Heart left ventricle (tissue), 16 donors: ENCODE results near the gene LYZL6. TPM values are rescaled to one million over a fixed set of nuclear protein-coding genes. Genes with fewer than 3 reads are reported as not detected.

ENCODE experiments used
- ATAC-seq, 4 donors: fragments of 200-7000 bp; cut with Tn5 transposase; one replicate each; pipeline ENCODE4 v1.9.1; 2020 to 2022; ENCODE audit warnings: moderate library complexity in 4 of 4, mild to moderate bottlenecking in 3 of 4, moderate number of reproducible peaks in 1 of 4
- DNase-seq, 5 donors: peaks; one replicate each; pipeline ENCODE4 v3.0.0-alpha.2; 2020
- H3K27ac ChIP-seq, 12 donors: fragments of 200-600 bp; sonication (generic) in 4 of 12; one replicate each; pipeline versions ENCODE4 v1.5.0 to v1.8.0; 2016 to 2022; ENCODE audit warnings: mild to moderate bottlenecking in 2 of 12
- H3K27me3 ChIP-seq, 9 donors: fragments of 200-600 bp; sonication (generic) in 2 of 9; one replicate each; pipeline versions ENCODE4 v1.5.1 to v1.8.0; 2016 to 2022; ENCODE audit warnings: mild to moderate bottlenecking in 3 of 9
- H3K36me3 ChIP-seq, 9 donors: fragments of 200-600 bp; sonication (generic) in 2 of 9; one replicate each; pipeline versions ENCODE4 v1.5.0 to v1.8.0; 2018 to 2022; ENCODE audit warnings: mild to moderate bottlenecking in 2 of 9
- H3K4me1 ChIP-seq, 12 donors: fragments of 200-600 bp; sonication (generic) in 4 of 12; one replicate each; pipeline versions ENCODE4 v1.5.0 to v1.8.0; 2016 to 2022; ENCODE audit warnings: mild to moderate bottlenecking in 3 of 12
- H3K4me3 ChIP-seq, 12 donors: fragments of 200-600 bp; sonication (generic) in 4 of 12; one replicate each; pipeline versions ENCODE4 v1.5.0 to v1.8.0; 2017 to 2022; ENCODE audit warnings: mild to moderate bottlenecking in 9 of 12, moderate library complexity in 4 of 12
- H3K9me3 ChIP-seq, 12 donors: fragments of 200-600 bp; sonication (generic) in 4 of 12; one replicate each; pipeline versions ENCODE4 v1.5.0 to v1.8.0; 2016 to 2022; ENCODE audit warnings: mild to moderate bottlenecking in 1 of 12
- POLR2A ChIP-seq, 2 donors: fragments of 450-650 bp; IDR thresholded peaks; one replicate each; pipeline ENCODE4 v1.6.1; 2017; ENCODE audit warnings: antibody characterized with exemption in 2 of 2, mild to moderate bottlenecking in 2 of 2, moderate library complexity in 2 of 2
- WGBS, 4 donors: extraction: QIAGEN DNeasy Blood & Tissue Kit in 2 of 4; methylation state at CpG; one replicate each; pipeline versions ENCODE4 v1.1.5 to v1.1.7; 2013 to 2018; 5-methylcytosine and 5-hydroxymethylcytosine counted together
- intact Hi-C, 10 donors: fragments of 100-400 bp; cut with DNase I; formaldehyde crosslinking; loops; one replicate each; pipeline versions ENCODE4 v1.11.1 to v1.14.2; 2022
- polyA plus RNA-seq, 2 donors: library from polyadenylated mRNA; stranded (reverse); fragments of 200-250 nt; gene quantifications; one replicate each; pipeline ENCODE4 v1.2.3, GENCODE V29; 2013
- total RNA-seq, 9 donors: library from RNA; depleted of rRNA in 2 of 9; stranded (reverse); fragments of >200 nt in 2 of 9; fragmentation: NEBNext Ultra II Directional in 3 of 9; extraction: Animal tissue kit (Norgen Biotek cat#: 25700) in 3 of 9; gene quantifications; one replicate each; pipeline versions ENCODE4 v1.1.0 to v1.2.4, GENCODE V29; 2016 to 2023
- TF ChIP-seq, protein P1 (sequence below), 12 donors: fragments of 200-600 bp; sonication (generic) in 4 of 12; IDR thresholded peaks; one replicate each; pipeline versions ENCODE4 v1.5.0 to v1.8.0; 2018 to 2022; ENCODE audit warnings: antibody characterized with exemption in 12 of 12, mild to moderate bottlenecking in 5 of 12
- donor health status: ischemic (EF 13 %, LVEDD 7.1; RV severe dilation, severe dysfunction).
- donor health status: healthy with polysubstance abuse.
- donor health status: DM: no; HTN: yes; CAD: no.
- donor health status: DM: no; HTN: no; CAD: no.
- donor health status: ischemic (EF 25% LVEDD 6.9; RV normal size, moderate dysfunction).
- donor health status: ischemic (EF 25% LVEDD 5.7; RV mildly dilated, moderate dysfunction).
- donor health status: healthy.
- donor health status: DM: yes; HTN: yes; CAD: no.
- donor health status: ischemic (EF 35%, LVEDD 5.7; RV mildly dilated, moderate dysfunction).
- donor health status: nonischemic (EF 11% LVEDD 7.7; RV severe dilation, severe dysfunction).
- donor health status: DM: yes; HTN: yes; CAD: no.
- donor health status: PGD.
- donor health status: ischemic (EF 29% LVEDD 5.4; RV normal size, mild dysfunction).
- donor health status: nonischemic (EF 23%, LVEDD 6.1; RV moderate dilation, normal function).

Gene LYZL6
- total and polyA plus RNA-seq, 11 donors: not detected

DNA sequence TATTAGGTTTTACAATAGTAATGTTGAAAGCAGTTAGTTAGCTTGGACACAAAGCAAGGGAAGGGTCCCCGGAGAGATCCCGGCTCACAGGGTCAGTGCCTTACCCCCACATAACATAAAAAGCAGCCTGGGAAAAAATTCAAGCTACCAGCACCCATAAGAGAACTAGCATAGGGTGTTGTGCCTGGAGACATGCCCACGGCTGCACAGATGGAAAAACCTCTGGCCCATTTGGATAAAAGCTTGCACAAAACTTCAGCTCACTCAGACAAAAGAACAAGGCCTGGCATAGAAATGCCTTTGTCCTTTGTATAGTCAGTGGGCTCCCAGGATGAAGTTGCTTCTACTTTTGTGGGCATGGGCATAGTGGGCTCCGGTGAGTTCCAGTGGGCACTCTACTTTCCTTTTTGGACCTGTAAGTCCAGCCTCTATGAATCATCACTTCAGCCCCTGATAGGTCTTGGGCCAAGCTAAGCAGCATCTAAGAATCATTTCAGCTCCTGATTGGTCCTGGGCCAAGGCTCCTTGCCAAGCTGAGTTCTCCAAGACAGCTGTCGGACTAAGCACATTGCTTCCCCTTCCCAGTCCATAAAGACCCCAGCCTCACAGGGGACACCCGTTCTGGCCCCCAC, 11.6 kb downstream of the LYZL6 start:
- peaks cover 0 to 31% (median 13%) of the 10 kb centered on the region in 12 donors for H3K4me1 ChIP-seq
- intact Hi-C loops: no loop called here
- TF ChIP-seq, protein P1, sequence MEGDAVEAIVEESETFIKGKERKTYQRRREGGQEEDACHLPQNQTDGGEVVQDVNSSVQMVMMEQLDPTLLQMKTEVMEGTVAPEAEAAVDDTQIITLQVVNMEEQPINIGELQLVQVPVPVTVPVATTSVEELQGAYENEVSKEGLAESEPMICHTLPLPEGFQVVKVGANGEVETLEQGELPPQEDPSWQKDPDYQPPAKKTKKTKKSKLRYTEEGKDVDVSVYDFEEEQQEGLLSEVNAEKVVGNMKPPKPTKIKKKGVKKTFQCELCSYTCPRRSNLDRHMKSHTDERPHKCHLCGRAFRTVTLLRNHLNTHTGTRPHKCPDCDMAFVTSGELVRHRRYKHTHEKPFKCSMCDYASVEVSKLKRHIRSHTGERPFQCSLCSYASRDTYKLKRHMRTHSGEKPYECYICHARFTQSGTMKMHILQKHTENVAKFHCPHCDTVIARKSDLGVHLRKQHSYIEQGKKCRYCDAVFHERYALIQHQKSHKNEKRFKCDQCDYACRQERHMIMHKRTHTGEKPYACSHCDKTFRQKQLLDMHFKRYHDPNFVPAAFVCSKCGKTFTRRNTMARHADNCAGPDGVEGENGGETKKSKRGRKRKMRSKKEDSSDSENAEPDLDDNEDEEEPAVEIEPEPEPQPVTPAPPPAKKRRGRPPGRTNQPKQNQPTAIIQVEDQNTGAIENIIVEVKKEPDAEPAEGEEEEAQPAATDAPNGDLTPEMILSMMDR (IDR thresholded peaks at IDR 0.05): no peak
- no peak for TF ChIP-seq POLR2A (IDR thresholded peaks at IDR 0.05)
- H3K27ac ChIP-seq: no peak overlapping the region
- peak in 2 of 4 donors; percentile 31 to 46 for ATAC-seq
- peak in 1 of 5 donors; percentile 31 for DNase-seq
- H3K9me3 ChIP-seq: no peaks in the 10 kb centered on the region
- no peak overlapping the region for H3K4me3 ChIP-seq
- no peaks in the 10 kb centered on the region for H3K36me3 ChIP-seq
- 64 to 75% (median 70%) methylated on average over 6 of the region's 6 CpGs for WGBS, 4 donors
- peaks cover 0 to 11% (median 0%) of the 10 kb centered on the region in 9 donors for H3K27me3 ChIP-seq

DNA sequence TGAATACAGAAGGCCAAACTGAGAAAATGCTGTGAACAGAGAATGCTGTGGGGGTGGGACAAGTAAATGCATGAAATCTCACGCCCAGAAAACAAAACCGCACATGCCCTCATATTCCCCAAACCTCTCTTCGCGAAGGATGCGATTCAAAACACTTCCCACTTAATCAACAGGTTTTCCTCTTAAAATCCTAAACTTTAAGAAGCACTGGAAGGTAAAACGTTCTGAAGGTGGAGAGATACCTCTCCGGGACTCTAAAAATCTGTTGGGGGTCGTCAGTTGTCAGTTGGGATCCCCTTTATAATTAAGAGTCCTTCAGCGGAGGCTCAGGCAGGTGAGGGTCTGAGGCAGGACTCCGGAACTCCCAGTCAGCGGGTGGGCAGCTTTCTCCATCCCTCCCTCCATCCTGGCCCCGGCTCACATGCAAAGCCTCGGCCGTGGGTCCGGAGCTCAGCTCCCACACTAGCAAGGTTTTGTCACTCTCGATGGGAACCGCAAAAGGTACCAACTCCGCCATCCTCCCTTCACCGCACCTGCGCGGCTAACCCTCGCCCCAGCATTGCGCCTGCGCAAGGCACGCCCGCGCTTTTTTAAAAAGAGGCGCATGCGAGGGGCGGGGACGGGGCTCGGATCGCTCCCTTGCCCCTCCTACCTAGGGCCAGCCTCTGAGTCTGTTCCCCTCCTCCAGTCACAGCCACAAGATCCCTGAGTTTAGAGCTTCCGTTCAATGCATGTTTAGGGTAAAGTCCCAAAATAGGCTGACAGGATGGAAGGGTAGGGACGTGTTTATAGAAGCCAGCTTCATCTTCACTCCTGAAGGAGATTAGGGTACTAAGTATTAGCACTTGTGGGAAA, 13.1 kb downstream of the LYZL6 start, which contains the start of gene RDM1:
Gene RDM1 (minus strand): TSS at position 563 of the 855 bp plus-strand sequence. CDS start 46 bp downstream, at position 517.
- no peaks in the 10 kb centered on the region for H3K36me3 ChIP-seq
- TF ChIP-seq, protein P1 (IDR thresholded peaks at IDR 0.05): no peak
- no peak for TF ChIP-seq POLR2A (IDR thresholded peaks at IDR 0.05)
- peak; percentile 67 to 88 (median 84) for ATAC-seq
- H3K4me1 ChIP-seq: peaks cover 0 to 31% (median 13%) of the 10 kb centered on the region in 12 donors
- peak in 4 of 5 donors; percentile 47 to 80 (median 59) for DNase-seq
- no peaks in the 10 kb centered on the region for H3K9me3 ChIP-seq
- peak within 1 kb of the TSS in 10 of 12 donors; percentile 15 to 55 (median 42) for H3K4me3 ChIP-seq
- WGBS, 4 donors: 2 to 6% (median 3%) methylated on average over 31 to 35 of the region's 35 CpGs
- H3K27ac ChIP-seq: peak within 1 kb of the TSS in 1 of 12 donors; percentile 30
- intact Hi-C loops: no loop called here
- peaks cover 0 to 11% (median 0%) of the 10 kb centered on the region in 9 donors for H3K27me3 ChIP-seq

DNA sequence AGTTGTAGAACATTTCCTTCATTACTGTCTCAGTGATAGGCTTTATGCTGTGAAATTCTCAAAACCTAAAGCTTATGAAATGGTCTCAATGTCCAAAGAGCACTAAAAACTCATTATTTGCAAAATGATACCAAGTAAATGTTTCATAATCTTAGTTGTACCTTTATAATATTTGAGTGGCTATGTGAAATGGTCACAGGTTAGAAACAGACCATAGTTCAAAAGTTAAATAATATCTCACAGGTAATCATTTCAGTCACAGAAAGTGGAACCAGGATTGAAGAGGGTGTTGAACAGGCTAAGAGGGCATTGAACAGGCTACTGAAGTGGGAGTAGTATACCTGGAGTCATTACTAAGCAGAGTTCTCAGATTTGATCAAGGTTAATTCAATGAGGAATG, 15.8 kb downstream of the LYZL6 start:
- Histone ChIP-seq H3K4me3 (no peak overlapping the region), H3K4me1 (peaks cover 0 to 29% (median 13%) of the 10 kb centered on the region in 12 donors), H3K9me3 (no peaks in the 10 kb centered on the region), H3K27ac (no peak overlapping the region), H3K36me3 (no peaks in the 10 kb centered on the region), H3K27me3 (peaks cover 0 to 11% (median 0%) of the 10 kb centered on the region in 9 donors)
- no peak for DNase-seq
- intact Hi-C loops: no loop called here
- TF ChIP-seq POLR2A (IDR thresholded peaks at IDR 0.05): no peak
- TF ChIP-seq, protein P1 (IDR thresholded peaks at IDR 0.05): no peak
- no peak for ATAC-seq

DNA sequence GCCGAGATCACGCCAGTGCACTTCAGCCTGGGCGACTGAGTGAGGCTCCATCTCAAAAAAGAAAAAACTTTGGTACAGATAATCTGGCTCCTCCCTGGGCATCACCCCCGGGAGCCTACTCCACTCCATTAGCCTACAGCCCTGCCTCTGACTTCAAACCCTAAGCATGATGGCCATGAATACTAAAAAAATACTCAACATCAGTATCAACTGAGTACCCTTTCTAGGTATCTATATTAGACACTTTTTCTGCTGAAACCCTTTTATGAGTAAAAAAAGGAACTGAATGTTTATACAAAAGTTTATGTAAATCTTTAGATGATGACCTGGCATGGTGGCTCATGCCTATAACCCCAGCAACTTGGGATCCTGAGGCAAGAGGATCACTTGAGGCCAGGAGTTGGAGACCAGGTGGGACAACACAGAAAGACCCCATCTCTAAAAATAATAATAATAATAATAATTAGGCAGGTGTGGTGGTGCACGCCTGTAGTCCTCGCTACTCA, 19.9 kb downstream of the LYZL6 start:
- no peak for DNase-seq
- Histone ChIP-seq H3K36me3 (no peaks in the 10 kb centered on the region), H3K27me3 (peaks cover 0 to 9% (median 0%) of the 10 kb centered on the region in 9 donors), H3K4me3 (no peak overlapping the region), H3K9me3 (no peaks in the 10 kb centered on the region), H3K4me1 (no peaks in the 10 kb centered on the region), H3K27ac (no peak overlapping the region)
- TF ChIP-seq POLR2A (IDR thresholded peaks at IDR 0.05): no peak
- TF ChIP-seq, protein P1 (IDR thresholded peaks at IDR 0.05): no peak
- ATAC-seq: no peak
- intact Hi-C loops: no loop called here
- 96 to 99% (median 97%) methylated on average over 6 of the region's 6 CpGs for WGBS, 4 donors
